ENCODE data around the gene CERK. TPM values are rescaled to one million over a fixed set of nuclear protein-coding genes. Genes with fewer than 3 reads are reported as not detected.

CERK gene
- total and polyA plus RNA-seq, 2 of the 13 experiments (the other 11 are each of a cell fraction or from before 2014, with no cell fraction given), result 40.3 to 41.9 TPM

DNA sequence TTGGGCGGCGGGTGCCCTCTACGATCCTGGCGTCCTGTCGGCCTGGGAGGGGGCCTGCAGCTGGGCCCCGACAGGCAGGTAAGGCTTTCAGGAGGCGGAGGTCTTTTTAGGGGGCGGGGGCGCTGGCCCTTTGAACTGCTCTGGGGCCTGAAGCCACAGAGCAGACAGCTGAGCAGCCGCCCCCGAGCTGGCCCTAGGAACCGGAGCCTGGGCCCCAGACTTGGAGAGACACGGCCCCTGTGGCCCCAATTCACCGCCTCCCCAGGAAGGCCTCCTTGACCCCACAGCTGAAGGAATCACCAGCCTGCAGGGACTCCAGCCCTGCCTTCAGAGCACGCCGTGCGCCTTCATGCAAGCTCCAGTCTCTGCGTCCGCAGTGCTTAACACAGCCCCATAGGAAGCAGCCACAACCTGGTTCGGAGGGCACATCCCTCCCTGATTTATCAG, 618 bp upstream of the CERK start (continued):
- TF ChIP-seq, protein P1, sequence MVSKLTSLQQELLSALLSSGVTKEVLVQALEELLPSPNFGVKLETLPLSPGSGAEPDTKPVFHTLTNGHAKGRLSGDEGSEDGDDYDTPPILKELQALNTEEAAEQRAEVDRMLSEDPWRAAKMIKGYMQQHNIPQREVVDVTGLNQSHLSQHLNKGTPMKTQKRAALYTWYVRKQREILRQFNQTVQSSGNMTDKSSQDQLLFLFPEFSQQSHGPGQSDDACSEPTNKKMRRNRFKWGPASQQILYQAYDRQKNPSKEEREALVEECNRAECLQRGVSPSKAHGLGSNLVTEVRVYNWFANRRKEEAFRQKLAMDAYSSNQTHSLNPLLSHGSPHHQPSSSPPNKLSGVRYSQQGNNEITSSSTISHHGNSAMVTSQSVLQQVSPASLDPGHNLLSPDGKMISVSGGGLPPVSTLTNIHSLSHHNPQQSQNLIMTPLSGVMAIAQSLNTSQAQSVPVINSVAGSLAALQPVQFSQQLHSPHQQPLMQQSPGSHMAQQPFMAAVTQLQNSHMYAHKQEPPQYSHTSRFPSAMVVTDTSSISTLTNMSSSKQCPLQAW (CRISPR knock-in tag; IDR thresholded peaks at IDR 0.05), result peak; percentile 3; the same call in 1 of the 2 replicates
- TF ChIP-seq LCORL (IDR thresholded peaks at IDR 0.05), result no peak
- no peak for TF ChIP-seq LCORL (CRISPR knock-in tag; IDR thresholded peaks at IDR 0.05)
- TF ChIP-seq ZNF274 (CRISPR knock-in tag; IDR thresholded peaks at IDR 0.05), result no peak
- TF ChIP-seq JUNB (CRISPR knock-in tag; IDR thresholded peaks at IDR 0.05; ENCODE audit: borderline replicate concordance), result no peak
- TF ChIP-seq NCOA1 (CRISPR knock-in tag; IDR thresholded peaks at IDR 0.05), result 0 out of 2 replicates have a peak, but pooled peaks have one; percentile 29

- Histone ChIP-seq H3K27me3 (ENCODE audit: control insufficient read depth in 1 of 2, insufficient read depth in 2 of 2, low read length in 2 of 2) (no peaks in the 10 kb centered on the region; a peak in 1 of 5 replicates), H4K20me1 (ENCODE audit: insufficient read depth, low read length) (peaks cover 18% of the 10 kb centered on the region), H3K79me2 (ENCODE audit: insufficient read depth, low read length) (peaks cover 42% of the 10 kb centered on the region), H3K4me3 (replicated peaks in 1 of 3; ENCODE audit: insufficient read depth in 1 of 3, low read depth in 2 of 3, low read length in 3 of 3) (peak overlapping the region; percentile 79 to 92 (median 84)), H3K4me1 (ENCODE audit: insufficient read depth, low read length) (peaks cover 78% of the 10 kb centered on the region), H3K27ac (ENCODE audit: extremely low read length, insufficient read depth, low read length) (peak overlapping the region; percentile 64), H2AFZ (ENCODE audit: low read length) (no peak overlapping the region), H3K36me3 (replicated peaks in 1 of 2; ENCODE audit: control insufficient read depth in 1 of 2, insufficient read depth in 2 of 2, low read length in 2 of 2) (peaks cover 0 to 3% of the 10 kb centered on the region in 2 experiments; a peak in 1 of 5 replicates), H3K4me2 (ENCODE audit: low read depth, low read length) (peak overlapping the region; percentile 87), H3K9ac (ENCODE audit: insufficient read depth, low read depth, low read length) (peak overlapping the region; percentile 81), H3K9me3 (ENCODE audit: low read length) (no peaks in the 10 kb centered on the region)
- in situ Hi-C loops (cut with HindIII; ENCODE audit: extremely low pct_ligation_motif_present, low pct_unique_long_range_greater_than_20kb), result no loop called here
- BruUV-seq (replicated peaks), result no TSS peak
- ATAC-seq, result peak; percentile 6; the same call in 2 of the 3 replicates
- intact Hi-C loops (cut with micrococcal nuclease; ENCODE audit: unreplicated experiment), result loop anchor here (10.0 kb wide), 1 partner anchor 163 kb away; no protein-coding TSS in a partner anchor
- WGBS (ENCODE audit: low lambda C conversion rate), result 27% methylated on average over 12 of the region's 53 CpGs
- POLR2A ChIA-PET, result interaction anchor here (1.4 to 3.4 kb wide), 2 partner anchors 22 to 61 kb away, joined by 5 to 35 read pairs; no protein-coding TSS in a partner anchor
- CTCF ChIA-PET (ENCODE audit: low intra/inter-chr PET ratio, low total read pairs), result no interaction called here
- no peak for FAIRE-seq
- DNase-seq (ENCODE audit: low spot score), result no peak
- peak; percentile 70 for TF ChIP-seq PATZ1 (CRISPR knock-in tag; IDR thresholded peaks at IDR 0.05)
- peak; percentile 43; the same call in 1 of the 2 replicates for TF ChIP-seq PHF21A (CRISPR knock-in tag; IDR thresholded peaks at IDR 0.05)
- TF ChIP-seq SOX6 (IDR thresholded peaks at IDR 0.05), result no peak
- TF ChIP-seq SOX6 (CRISPR knock-in tag; IDR thresholded peaks at IDR 0.05), result 0 out of 2 replicates have a peak, but pooled peaks have one; percentile 16
- TF ChIP-seq PPARG (CRISPR knock-in tag; conservative IDR thresholded peaks at IDR 0.05), result no peak
- no peak for TF ChIP-seq PCBP2 (optimal IDR thresholded peaks at IDR 0.05; ENCODE audit: low read depth, low read length, poor library complexity, severe bottlenecking)
- TF ChIP-seq ZSCAN21 (CRISPR knock-in tag; IDR thresholded peaks at IDR 0.05; ENCODE audit: borderline replicate concordance), result 0 out of 2 replicates have a peak, but pooled peaks have one; percentile 25
- TF ChIP-seq AGO2 (optimal IDR thresholded peaks at IDR 0.05; ENCODE audit: low read depth, low read length), result peak; percentile 32
- TF ChIP-seq YEATS4 (CRISPR knock-in tag; IDR thresholded peaks at IDR 0.05; ENCODE audit: borderline replicate concordance), result 0 out of 2 replicates have a peak, but pooled peaks have one; percentile 23
- TF ChIP-seq FOXA3 (CRISPR knock-in tag; IDR thresholded peaks at IDR 0.05), result peak; percentile 22; the same call in 1 of the 2 replicates
- peak; percentile 13; the same call in 1 of the 2 replicates for TF ChIP-seq ZFY (CRISPR knock-in tag; IDR thresholded peaks at IDR 0.05)
- TF ChIP-seq FOXC1 (CRISPR knock-in tag; IDR thresholded peaks at IDR 0.05; ENCODE audit: borderline replicate concordance), result peak; percentile 21; the same call in 1 of the 2 replicates
- TF ChIP-seq ZMAT3 (CRISPR knock-in tag; conservative IDR thresholded peaks at IDR 0.05), result 0 out of 2 replicates have a peak, but pooled peaks have one; percentile 10
These were observed 712 bp downstream of the CERK start for GRCh38 chr22:46737105-46737975.

Measured in HepG2 (cell line).